Inflammatory macrophage treated with lipopolysaccharide for 4 hours (primary cell): ENCODE results near the gene UBAC2.

ENCODE experiments used
- DNase-seq: peaks from one replicate; pipeline ENCODE4 v3.0.0-alpha.2; 2020

The UBAC2 gene

GRCh38 chr13:99342723-99343315, 142.2 kb downstream of the UBAC2 start:
- DNase-seq, result peak; percentile 43

- no peak for DNase-seq
These were observed 144.1 kb downstream of the UBAC2 start for GRCh38 chr13:99344610-99345208.

GRCh38 chr13:99345345-99345744, 144.7 kb downstream of the UBAC2 start:
- DNase-seq, result no peak

- DNase-seq, result no peak
These were observed 145.8 kb downstream of the UBAC2 start for GRCh38 chr13:99346335-99347042.

GRCh38 chr13:99347335-99347878, 146.8 kb downstream of the UBAC2 start:
- no peak for DNase-seq

- DNase-seq, result no peak
These were observed 147.3 kb downstream of the UBAC2 start for GRCh38 chr13:99347911-99348451.

GRCh38 chr13:99350191-99350590, 149.5 kb downstream of the UBAC2 start:
- DNase-seq, result no peak

- no peak for DNase-seq
These were observed 151.1 kb downstream of the UBAC2 start for GRCh38 chr13:99351772-99352171.

GRCh38 chr13:99352351-99353245, 151.9 kb downstream of the UBAC2 start:
- no peak for DNase-seq

- no peak for DNase-seq
These were observed 152.6 kb downstream of the UBAC2 start for GRCh38 chr13:99353246-99353600.

GRCh38 chr13:99353836-99354235, 153.2 kb downstream of the UBAC2 start:
- DNase-seq, result no peak

- no peak for DNase-seq
These were observed 153.8 kb downstream of the UBAC2 start for GRCh38 chr13:99354371-99354951.

GRCh38 chr13:99355267-99356011, 154.8 kb downstream of the UBAC2 start:
- no peak for DNase-seq

- no peak for DNase-seq
These were observed 155.3 kb downstream of the UBAC2 start for GRCh38 chr13:99356012-99356261.

- DNase-seq, result peak; percentile 80
These were observed 155.8 kb downstream of the UBAC2 start for GRCh38 chr13:99356262-99357091.

GRCh38 chr13:99357131-99357596, 156.5 kb downstream of the UBAC2 start:
- no peak for DNase-seq

- no peak for DNase-seq
These were observed 157.3 kb downstream of the UBAC2 start for GRCh38 chr13:99357941-99358340.

- DNase-seq, result no peak
These were observed 158.9 kb downstream of the UBAC2 start for GRCh38 chr13:99359528-99359927.

GRCh38 chr13:99360696-99361095, 160.0 kb downstream of the UBAC2 start:
- DNase-seq, result no peak

- DNase-seq, result no peak
These were observed 160.5 kb downstream of the UBAC2 start for GRCh38 chr13:99361197-99361596.

GRCh38 chr13:99362362-99362761, 161.7 kb downstream of the UBAC2 start:
- DNase-seq, result no peak
